Ammon's horn (tissue), 1 donor: ENCODE measurements around the gene CCL4L2.
A peak's percentile ranks its signal among the peaks of the same experiment; 100 is the strongest.
"Not testable (repeated sequence)": the region's sequence is repeated elsewhere in the genome, so short reads cannot be mapped to it uniquely, and the experiment has no call there.

Experiments used
- DNase-seq: peaks from one replicate; pipeline ENCODE4 v3.0.0-alpha.2; 2016; ENCODE audit warnings: low spot score

The CCL4L2 gene

GRCh38 chr17:36210439-36211211 is at the start of gene CCL4L2:
TSS of gene CCL4L2 (plus strand) at chr17:36211063.
- not testable (repeated sequence) for DNase-seq

GRCh38 chr17:36168836-36169235 is 42.0 kb upstream of the CCL4L2 start:
- DNase-seq = not testable (repeated sequence)

GRCh38 chr17:36176536-36176935 is 34.3 kb upstream of the CCL4L2 start, which contains the start of gene TBC1D3B:
TSS of gene TBC1D3B (minus strand) at chr17:36176636. CDS start at chr17:36175050, 1,586 bp downstream.
- DNase-seq = not testable (repeated sequence)

- DNase-seq = not testable (repeated sequence)
Observed at GRCh38 chr17:36181446-36182175, 29.3 kb upstream of the CCL4L2 start.

GRCh38 chr17:36182176-36183000 is 28.5 kb upstream of the CCL4L2 start:
- DNase-seq = no peak

GRCh38 chr17:36183001-36183971 is 27.6 kb upstream of the CCL4L2 start:
- DNase-seq = no peak

- DNase-seq = no peak
Observed at GRCh38 chr17:36184023-36184765, 26.7 kb upstream of the CCL4L2 start.

GRCh38 chr17:36185416-36185815 is 25.4 kb upstream of the CCL4L2 start:
- DNase-seq = no peak

GRCh38 chr17:36186810-36187763 is 23.8 kb upstream of the CCL4L2 start:
- DNase-seq = not testable (repeated sequence)

- not testable (repeated sequence) for DNase-seq
Observed at GRCh38 chr17:36187943-36188665, 22.8 kb upstream of the CCL4L2 start.

GRCh38 chr17:36188891-36189306 is 22.0 kb upstream of the CCL4L2 start:
- peak; percentile 42 for DNase-seq

GRCh38 chr17:36189993-36190392 is 20.9 kb upstream of the CCL4L2 start:
- not testable (repeated sequence) for DNase-seq

- not testable (repeated sequence) for DNase-seq
Observed at GRCh38 chr17:36190549-36191330, 20.1 kb upstream of the CCL4L2 start.

- DNase-seq = no peak
Observed at GRCh38 chr17:36193216-36193775, 17.6 kb upstream of the CCL4L2 start.

GRCh38 chr17:36194147-36194831 is 16.6 kb upstream of the CCL4L2 start:
- not testable (repeated sequence) for DNase-seq

GRCh38 chr17:36194832-36195433 is 15.9 kb upstream of the CCL4L2 start:
- not testable (repeated sequence) for DNase-seq
